DOHH2 (cell line): ENCODE data around the gene ASB7.

Experiments used
- H3F3A ChIP-seq: fragments of 200-600 bp; sonication (generic), shearing (Covaris generic); 2 replicates; pipeline ENCODE4 v1.6.0; 2016; ENCODE audit warnings: antibody characterized with exemption, mild to moderate bottlenecking; ENCODE audit not compliant: control insufficient read depth, insufficient read depth
- H3K27ac ChIP-seq: fragments of 200-600 bp; sonication (generic); 2 replicates; pipeline ENCODE4 v1.5.1; 2014; ENCODE audit warnings: low read depth, mild to moderate bottlenecking, low read length, moderate library complexity
- H3K27me3 ChIP-seq: fragments of 200-600 bp; sonication (generic); 2 replicates; pipeline ENCODE4 v1.6.1; 2014; ENCODE audit warnings: mild to moderate bottlenecking, low read length, mixed read lengths; ENCODE audit not compliant: control insufficient read depth
- H3K36me3 ChIP-seq: fragments of 200-600 bp; sonication (generic); 2 replicates; pipeline ENCODE4 v1.6.1; 2014; ENCODE audit warnings: mild to moderate bottlenecking, low read length, moderate library complexity, mixed read lengths; ENCODE audit not compliant: control insufficient read depth
- H3K4me1 ChIP-seq: fragments of 200-600 bp; sonication (generic); 2 replicates; pipeline ENCODE4 v1.6.1; 2014; ENCODE audit warnings: mild to moderate bottlenecking, low read length, mixed read lengths; ENCODE audit not compliant: control insufficient read depth
- H3K4me2 ChIP-seq: fragments of 200-600 bp; sonication (generic); 2 replicates; pipeline ENCODE4 v1.6.0; 2014; ENCODE audit warnings: mild to moderate bottlenecking, low read length, moderate library complexity
- H3K4me3 ChIP-seq: fragments of 200-600 bp; sonication (generic); 2 replicates; pipeline ENCODE4 v1.5.1; 2014; ENCODE audit warnings: mild to moderate bottlenecking, low read length, mixed read lengths
- H3K79me2 ChIP-seq: fragments of 200-600 bp; sonication (generic); 2 replicates; pipeline ENCODE4 v1.6.1; 2014; ENCODE audit warnings: mild to moderate bottlenecking, low read length, mixed read lengths; ENCODE audit not compliant: control insufficient read depth
- H3K9me2 ChIP-seq: fragments of 200-600 bp; sonication (generic); replicated peaks from 2 replicates; pipeline ENCODE4 v1.6.1; 2014; ENCODE audit warnings: mild to moderate bottlenecking, low read length, mixed read lengths; ENCODE audit not compliant: control insufficient read depth
- H3K9me3 ChIP-seq: fragments of 200-600 bp; sonication (generic); 2 replicates; pipeline ENCODE4 v1.6.1; 2014; ENCODE audit warnings: antibody characterized with exemption, low read length, mixed read lengths; ENCODE audit not compliant: control insufficient read depth, insufficient read depth
- H4K20me1 ChIP-seq: fragments of 200-600 bp; sonication (generic); 2 replicates; pipeline ENCODE4 v1.6.0; 2014; ENCODE audit warnings: low read depth, mild to moderate bottlenecking, antibody characterized with exemption, low read length, moderate library complexity; ENCODE audit not compliant: control insufficient read depth, insufficient read depth
- EZH2phosphoT487 ChIP-seq: fragments of 200-600 bp; sonication (generic); IDR thresholded peaks from 2 replicates; pipeline ENCODE4 v1.6.1; 2017; ENCODE audit warnings: borderline replicate concordance, mild to moderate bottlenecking, antibody characterized with exemption, low read length, moderate library complexity, mixed read lengths
- TF ChIP-seq, protein P1 (sequence below): fragments of 200-600 bp; sonication (generic); IDR thresholded peaks from one replicate; pipeline ENCODE4 v1.5.1; 2014; ENCODE audit warnings: antibody characterized with exemption, mild to moderate bottlenecking, low read depth, low read length; ENCODE audit not compliant: poor library complexity, severe bottlenecking

The ASB7 gene

DNA sequence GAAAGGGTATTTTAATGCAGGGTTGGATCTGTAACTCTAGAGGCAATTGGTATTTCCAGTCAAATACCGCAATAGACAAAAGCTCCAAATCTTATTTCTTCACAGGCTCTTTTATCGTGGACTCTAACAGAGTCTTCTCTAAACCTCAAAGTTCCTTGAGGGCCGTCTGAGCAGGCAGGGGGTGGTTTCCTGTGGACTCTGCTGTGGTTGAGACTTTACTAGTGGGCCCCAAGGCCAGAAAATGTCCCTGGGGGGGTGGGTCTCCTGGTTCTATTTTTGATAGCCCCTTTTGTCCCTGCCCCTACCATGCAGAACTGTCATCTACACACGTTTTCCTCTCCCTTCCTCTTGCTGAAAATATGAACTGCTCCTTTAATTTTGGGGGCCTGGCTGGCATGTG lies 80.1 kb downstream of the ASB7 start:
- Histone ChIP-seq H3K4me2 (no peak overlapping the region), H3K4me3 (no peak overlapping the region), H3K36me3 (no peaks in the 10 kb centered on the region), H3K27ac (no peak overlapping the region), H3F3A (no peaks in the 10 kb centered on the region), H3K27me3 (no peaks in the 10 kb centered on the region), H4K20me1 (no peaks in the 10 kb centered on the region), H3K79me2 (no peaks in the 10 kb centered on the region), H3K9me2 (no peaks in the 10 kb centered on the region), H3K9me3 (no peaks in the 10 kb centered on the region), H3K4me1 (no peaks in the 10 kb centered on the region)
- no peak for TF ChIP-seq EZH2phosphoT487
- TF ChIP-seq, protein P1, sequence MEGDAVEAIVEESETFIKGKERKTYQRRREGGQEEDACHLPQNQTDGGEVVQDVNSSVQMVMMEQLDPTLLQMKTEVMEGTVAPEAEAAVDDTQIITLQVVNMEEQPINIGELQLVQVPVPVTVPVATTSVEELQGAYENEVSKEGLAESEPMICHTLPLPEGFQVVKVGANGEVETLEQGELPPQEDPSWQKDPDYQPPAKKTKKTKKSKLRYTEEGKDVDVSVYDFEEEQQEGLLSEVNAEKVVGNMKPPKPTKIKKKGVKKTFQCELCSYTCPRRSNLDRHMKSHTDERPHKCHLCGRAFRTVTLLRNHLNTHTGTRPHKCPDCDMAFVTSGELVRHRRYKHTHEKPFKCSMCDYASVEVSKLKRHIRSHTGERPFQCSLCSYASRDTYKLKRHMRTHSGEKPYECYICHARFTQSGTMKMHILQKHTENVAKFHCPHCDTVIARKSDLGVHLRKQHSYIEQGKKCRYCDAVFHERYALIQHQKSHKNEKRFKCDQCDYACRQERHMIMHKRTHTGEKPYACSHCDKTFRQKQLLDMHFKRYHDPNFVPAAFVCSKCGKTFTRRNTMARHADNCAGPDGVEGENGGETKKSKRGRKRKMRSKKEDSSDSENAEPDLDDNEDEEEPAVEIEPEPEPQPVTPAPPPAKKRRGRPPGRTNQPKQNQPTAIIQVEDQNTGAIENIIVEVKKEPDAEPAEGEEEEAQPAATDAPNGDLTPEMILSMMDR, result no peak

DNA sequence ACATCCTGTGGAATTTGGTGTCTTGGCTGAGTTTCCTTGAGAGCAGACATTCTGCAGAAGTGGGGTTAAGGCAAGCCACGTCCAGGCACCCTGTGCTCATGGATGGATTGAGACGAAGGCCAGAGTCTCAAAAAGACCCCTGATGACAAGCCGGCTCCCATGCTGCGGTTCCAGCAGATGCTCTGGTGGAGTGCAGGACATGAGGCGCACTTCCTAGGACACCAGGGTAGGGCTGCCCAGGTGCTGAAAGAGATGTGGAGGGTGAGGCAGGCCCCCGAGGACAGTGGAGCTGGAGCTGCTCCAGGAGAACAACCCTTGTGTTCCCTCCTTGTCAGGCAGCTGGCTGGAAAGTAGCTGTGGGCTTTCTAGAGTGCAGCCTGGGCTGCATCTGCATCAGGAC lies 81.0 kb downstream of the ASB7 start:
- H3K4me1 ChIP-seq, result no peaks in the 10 kb centered on the region
- no peaks in the 10 kb centered on the region for H3K9me2 ChIP-seq
- no peak overlapping the region for H3K27ac ChIP-seq
- no peak overlapping the region for H3K4me3 ChIP-seq
- H3F3A ChIP-seq, result no peaks in the 10 kb centered on the region
- no peak for TF ChIP-seq EZH2phosphoT487
- TF ChIP-seq, protein P1, result no peak
- H3K9me3 ChIP-seq, result no peaks in the 10 kb centered on the region
- H3K79me2 ChIP-seq, result no peaks in the 10 kb centered on the region
- H3K27me3 ChIP-seq, result no peaks in the 10 kb centered on the region
- no peak overlapping the region for H3K4me2 ChIP-seq
- no peaks in the 10 kb centered on the region for H3K36me3 ChIP-seq
- no peaks in the 10 kb centered on the region for H4K20me1 ChIP-seq

DNA sequence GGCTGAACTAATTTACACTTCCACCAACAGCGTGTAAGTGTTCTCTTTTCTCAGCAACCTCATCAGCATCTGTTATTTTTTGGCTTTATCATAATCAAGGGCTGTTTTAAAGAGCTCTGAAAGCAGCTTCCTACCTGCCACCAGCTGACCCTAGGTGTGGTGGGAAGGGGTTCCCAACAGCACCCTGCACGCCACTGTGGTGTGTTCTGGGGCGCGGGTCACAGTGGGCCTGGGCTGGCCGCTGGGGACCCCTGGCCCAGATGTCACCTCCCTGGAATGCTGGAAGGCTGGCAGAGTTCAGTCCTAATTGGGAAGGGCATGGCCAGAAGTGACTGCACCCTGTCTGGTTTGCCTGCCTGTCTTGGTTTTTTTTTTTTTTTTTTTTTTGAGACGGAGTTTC lies 82.2 kb downstream of the ASB7 start:
- H3K4me1 ChIP-seq, result no peaks in the 10 kb centered on the region
- H3K4me2 ChIP-seq, result no peak overlapping the region
- H3K4me3 ChIP-seq, result no peak overlapping the region
- H4K20me1 ChIP-seq, result no peaks in the 10 kb centered on the region
- no peaks in the 10 kb centered on the region for H3K36me3 ChIP-seq
- no peaks in the 10 kb centered on the region for H3K79me2 ChIP-seq
- H3K9me2 ChIP-seq, result no peaks in the 10 kb centered on the region
- H3K27ac ChIP-seq, result no peak overlapping the region
- TF ChIP-seq EZH2phosphoT487, result no peak
- TF ChIP-seq, protein P1, result no peak
- H3K27me3 ChIP-seq, result no peaks in the 10 kb centered on the region
- no peaks in the 10 kb centered on the region for H3F3A ChIP-seq
- H3K9me3 ChIP-seq, result no peaks in the 10 kb centered on the region
